ENCODE measurements around the gene RNF168. TPM values are rescaled to one million over a fixed set of nuclear protein-coding genes. Genes with fewer than 3 reads are reported as not detected.

Gene RNF168
- polyA plus RNA-seq, 1 donor (not counting 4 experiments of a cell fraction or from before 2014, with no cell fraction given), result 7.2 TPM

DNA sequence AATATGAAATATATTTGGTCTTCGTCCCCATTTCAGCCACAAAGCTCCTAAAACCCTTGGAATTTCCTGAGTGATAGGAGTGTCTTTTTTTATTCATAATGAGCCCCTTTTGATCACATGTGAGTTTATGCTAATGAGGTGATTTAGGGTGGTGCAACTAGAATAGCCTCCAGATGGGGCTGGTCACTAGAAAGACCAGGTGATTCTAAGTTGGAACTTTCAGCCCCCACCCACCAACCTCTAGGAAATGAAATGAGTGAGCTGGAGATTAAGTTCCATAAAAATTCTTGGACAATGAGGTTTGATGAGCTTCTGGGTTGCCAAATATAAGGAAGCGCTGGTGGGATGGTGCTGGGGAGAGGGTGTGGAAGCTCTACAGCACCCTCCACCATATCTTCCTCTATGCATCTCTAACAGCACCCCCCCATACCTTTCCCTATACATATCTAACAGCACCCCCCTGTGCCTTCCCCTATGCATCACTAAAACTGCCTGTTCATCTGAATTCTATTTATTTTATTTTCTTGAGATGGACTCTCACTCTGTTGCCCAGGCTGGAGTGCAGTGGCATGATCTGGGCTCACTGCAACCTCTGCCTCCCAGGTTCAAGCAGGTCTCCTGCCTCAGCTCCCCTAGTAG lies 13.7 kb upstream of the RNF168 start:
- H3K27ac ChIP-seq (ENCODE audit: control insufficient read depth, insufficient read depth, low read length), result no peak overlapping the region

DNA sequence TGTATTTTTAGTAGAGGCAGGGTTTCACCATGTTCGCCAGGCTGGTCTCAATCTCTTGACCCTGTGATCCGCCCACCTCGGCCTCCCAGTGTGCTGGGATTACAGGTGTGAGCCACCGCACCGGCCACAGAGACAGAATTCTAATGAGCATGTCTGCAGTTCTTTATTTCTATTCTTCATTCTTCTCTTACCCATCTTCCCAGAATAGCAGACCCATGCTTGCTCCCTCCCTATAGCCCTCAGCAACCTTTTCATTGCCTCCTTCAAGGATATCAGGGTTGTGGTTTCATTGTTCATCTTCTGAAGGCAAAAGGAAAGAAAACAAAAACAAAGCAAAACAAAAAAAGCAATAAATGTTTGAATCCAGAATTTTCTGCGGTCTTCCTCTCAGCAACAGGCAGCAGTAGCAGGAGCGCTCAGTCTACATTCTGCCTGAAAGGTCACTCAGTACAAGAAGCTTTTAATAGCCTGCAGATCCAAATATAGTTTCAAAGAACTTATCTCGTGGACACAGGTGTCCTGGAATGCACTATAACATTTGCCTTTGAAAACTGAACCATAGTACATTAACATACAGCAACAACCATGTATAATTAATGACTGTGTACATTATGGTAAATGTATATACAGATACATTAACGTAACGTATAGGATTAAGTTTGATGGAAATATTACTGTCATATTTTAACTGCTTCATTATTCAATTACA lies 11.5 kb upstream of the RNF168 start, which contains the start of gene SMCO1:
Gene SMCO1, minus strand, starts transcription at position 434 of the 709 bp plus-strand sequence. Its CDS starts 137 bp downstream, at position 297.
- no peak for DNase-seq (ENCODE audit: low read depth, low spot score)
- dilution Hi-C loops (cut with MboI; ENCODE audit: extremely low pct_ligation_motif_present, low sequenced_read_pairs), result loop anchor here (25.0 kb wide), 1 partner anchor 253 kb away; no protein-coding TSS in a partner anchor
- TF ChIP-seq, protein P1, sequence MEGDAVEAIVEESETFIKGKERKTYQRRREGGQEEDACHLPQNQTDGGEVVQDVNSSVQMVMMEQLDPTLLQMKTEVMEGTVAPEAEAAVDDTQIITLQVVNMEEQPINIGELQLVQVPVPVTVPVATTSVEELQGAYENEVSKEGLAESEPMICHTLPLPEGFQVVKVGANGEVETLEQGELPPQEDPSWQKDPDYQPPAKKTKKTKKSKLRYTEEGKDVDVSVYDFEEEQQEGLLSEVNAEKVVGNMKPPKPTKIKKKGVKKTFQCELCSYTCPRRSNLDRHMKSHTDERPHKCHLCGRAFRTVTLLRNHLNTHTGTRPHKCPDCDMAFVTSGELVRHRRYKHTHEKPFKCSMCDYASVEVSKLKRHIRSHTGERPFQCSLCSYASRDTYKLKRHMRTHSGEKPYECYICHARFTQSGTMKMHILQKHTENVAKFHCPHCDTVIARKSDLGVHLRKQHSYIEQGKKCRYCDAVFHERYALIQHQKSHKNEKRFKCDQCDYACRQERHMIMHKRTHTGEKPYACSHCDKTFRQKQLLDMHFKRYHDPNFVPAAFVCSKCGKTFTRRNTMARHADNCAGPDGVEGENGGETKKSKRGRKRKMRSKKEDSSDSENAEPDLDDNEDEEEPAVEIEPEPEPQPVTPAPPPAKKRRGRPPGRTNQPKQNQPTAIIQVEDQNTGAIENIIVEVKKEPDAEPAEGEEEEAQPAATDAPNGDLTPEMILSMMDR (optimal IDR thresholded peaks at IDR 0.05 in 1 of 3, IDR thresholded peaks at IDR 0.05 in 1 of 3, conservative IDR thresholded peaks at IDR 0.05 in 1 of 3; ENCODE audit: extremely low read depth in 1 of 3, insufficient read depth in 2 of 3, low read length in 3 of 3), result no peak
- TF ChIP-seq EZH2 (IDR thresholded peaks at IDR 0.05; ENCODE audit: low read length), result no peak
- H3K4me1 ChIP-seq (ENCODE audit: control insufficient read depth, extremely low read depth, insufficient read depth, low read length), result peaks cover 6% of the 10 kb centered on the region
- H3K27me3 ChIP-seq (ENCODE audit: control insufficient read depth, extremely low read depth, insufficient read depth, low read length), result no peaks in the 10 kb centered on the region
- H3K4me2 ChIP-seq (ENCODE audit: control insufficient read depth, extremely low read depth, insufficient read depth, low read depth, low read length), result no peak within 1 kb of the TSS
- H3K9me1 ChIP-seq (ENCODE audit: control insufficient read depth, extremely low read depth, insufficient read depth, low read length), result no peaks in the 10 kb centered on the region
- no peak within 1 kb of the TSS for H3K27ac ChIP-seq (ENCODE audit: control insufficient read depth, insufficient read depth, low read length)
- peaks cover 8% of the 10 kb centered on the region for H3K9me3 ChIP-seq (ENCODE audit: control insufficient read depth, low read depth, low read length)
- no peaks in the 10 kb centered on the region for H3K36me3 ChIP-seq (ENCODE audit: control insufficient read depth in 2 of 2, extremely low read depth in 1 of 2, insufficient read depth in 2 of 2, low read length in 2 of 2)
- H2AFZ ChIP-seq (ENCODE audit: control insufficient read depth, low read length), result no peak within 1 kb of the TSS
- H4K20me1 ChIP-seq (ENCODE audit: control insufficient read depth, extremely low read depth, insufficient read depth, low read length), result no peaks in the 10 kb centered on the region
- H3K79me2 ChIP-seq (ENCODE audit: control insufficient read depth, insufficient read depth, low read length), result no peaks in the 10 kb centered on the region
- no peak within 1 kb of the TSS for H3K4me3 ChIP-seq (ENCODE audit: control insufficient read depth in 2 of 3, extremely low read depth in 1 of 3, insufficient read depth in 2 of 3, low read depth in 1 of 3, low read length in 3 of 3)
- H3K9ac ChIP-seq (ENCODE audit: control insufficient read depth, extremely low read depth, insufficient read depth, low read length), result no peak within 1 kb of the TSS
- no peak for FAIRE-seq

More for the DNA sequence above, 13.7 kb upstream of the RNF168 start:
- H4K20me1 ChIP-seq (ENCODE audit: control insufficient read depth, extremely low read depth, insufficient read depth, low read length), result no peaks in the 10 kb centered on the region
- H3K4me1 ChIP-seq (ENCODE audit: control insufficient read depth, extremely low read depth, insufficient read depth, low read length), result peaks cover 6% of the 10 kb centered on the region
- DNase-seq (ENCODE audit: low read depth, low spot score) (no peak), FAIRE-seq (no peak)
- no peaks in the 10 kb centered on the region for H3K9me1 ChIP-seq (ENCODE audit: control insufficient read depth, extremely low read depth, insufficient read depth, low read length)
- no peaks in the 10 kb centered on the region for H3K36me3 ChIP-seq (ENCODE audit: control insufficient read depth in 2 of 2, extremely low read depth in 1 of 2, insufficient read depth in 2 of 2, low read length in 2 of 2)
- no peak overlapping the region for H3K4me2 ChIP-seq (ENCODE audit: control insufficient read depth, extremely low read depth, insufficient read depth, low read depth, low read length)
- no peaks in the 10 kb centered on the region for H3K79me2 ChIP-seq (ENCODE audit: control insufficient read depth, insufficient read depth, low read length)
- dilution Hi-C loops (cut with MboI; ENCODE audit: extremely low pct_ligation_motif_present, low sequenced_read_pairs), result loop anchor here (25.0 kb wide), 1 partner anchor 255 kb away; no protein-coding TSS in a partner anchor
- TF ChIP-seq, protein P1 (optimal IDR thresholded peaks at IDR 0.05 in 1 of 3, IDR thresholded peaks at IDR 0.05 in 1 of 3, conservative IDR thresholded peaks at IDR 0.05 in 1 of 3; ENCODE audit: extremely low read depth in 1 of 3, insufficient read depth in 2 of 3, low read length in 3 of 3), result no peak
- TF ChIP-seq EZH2 (IDR thresholded peaks at IDR 0.05; ENCODE audit: low read length), result no peak
- no peak overlapping the region for H3K4me3 ChIP-seq (ENCODE audit: control insufficient read depth in 2 of 3, extremely low read depth in 1 of 3, insufficient read depth in 2 of 3, low read depth in 1 of 3, low read length in 3 of 3)
- H3K9ac ChIP-seq (ENCODE audit: control insufficient read depth, extremely low read depth, insufficient read depth, low read length), result no peak overlapping the region
- H3K27me3 ChIP-seq (ENCODE audit: control insufficient read depth, extremely low read depth, insufficient read depth, low read length), result no peaks in the 10 kb centered on the region
- peaks cover 9% of the 10 kb centered on the region for H3K9me3 ChIP-seq (ENCODE audit: control insufficient read depth, low read depth, low read length)
- H2AFZ ChIP-seq (ENCODE audit: control insufficient read depth, low read length), result no peak overlapping the region
